ENCODE results near the gene COL8A2. TPM values are rescaled to one million over a fixed set of nuclear protein-coding genes. Genes with fewer than 3 reads are reported as not detected.
A peak's percentile ranks its signal among the peaks of the same experiment; 100 is the strongest.

COL8A2 gene
- total RNA-seq, 4 donors from 2014 or later: 0.83 to 1.3 (median 1.1) TPM

DNA sequence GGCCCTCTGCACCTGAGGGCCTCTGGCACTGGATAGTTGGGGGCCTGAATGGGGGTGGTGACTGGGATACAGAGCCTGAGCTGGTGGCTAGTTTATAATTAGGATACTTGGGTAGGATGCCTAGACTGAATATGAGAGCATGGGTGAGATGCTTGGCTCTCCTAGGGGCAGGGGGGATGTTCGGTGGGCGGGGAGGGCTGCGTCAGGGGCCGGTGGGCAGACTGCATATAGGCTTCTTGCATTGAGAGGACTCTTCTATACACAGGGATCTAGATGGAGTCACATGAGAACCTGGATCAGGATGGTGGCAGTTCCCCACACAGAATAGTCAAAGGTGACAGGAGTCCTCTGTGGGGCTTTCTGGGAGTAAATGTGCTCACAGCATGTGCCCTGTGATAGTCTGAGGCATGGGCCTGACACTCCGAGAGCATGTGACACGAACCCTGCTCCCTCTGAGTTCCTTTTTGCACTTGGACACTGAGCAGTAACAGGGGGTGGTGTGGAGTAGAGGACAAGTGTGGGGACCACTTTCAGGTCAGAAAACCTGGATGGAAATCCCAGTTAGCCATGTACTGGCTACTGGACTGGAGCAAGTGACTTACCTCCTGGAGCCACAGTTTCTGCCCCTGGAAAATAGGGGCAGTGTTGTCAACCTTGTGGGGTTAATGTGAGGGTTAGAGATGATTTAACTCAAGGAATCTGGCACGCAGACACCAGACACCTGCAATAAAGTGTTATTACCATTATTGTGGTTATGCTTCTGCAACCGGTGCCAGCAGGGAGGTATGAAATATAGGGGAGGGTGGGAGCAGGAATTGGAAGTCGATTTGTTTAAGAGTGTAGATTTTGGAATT lies 33.2 kb upstream of the COL8A2 start:
- Histone ChIP-seq H3K4me1 (peaks cover 0 to 59% (median 50%) of the 10 kb centered on the region in 4 donors), H3K36me3 (no peaks in the 10 kb centered on the region), H3K4me3 (peak overlapping the region; percentile 98 to 100 (median 99)), H3K9me3 (no peaks in the 10 kb centered on the region), H3K27ac (peak overlapping the region; percentile 97 to 100 (median 98)), H3K27me3 (no peaks in the 10 kb centered on the region)
- DNase-seq: no peak
- TF ChIP-seq POLR2A (IDR thresholded peaks at IDR 0.05): no peak
- TF ChIP-seq, protein P1, sequence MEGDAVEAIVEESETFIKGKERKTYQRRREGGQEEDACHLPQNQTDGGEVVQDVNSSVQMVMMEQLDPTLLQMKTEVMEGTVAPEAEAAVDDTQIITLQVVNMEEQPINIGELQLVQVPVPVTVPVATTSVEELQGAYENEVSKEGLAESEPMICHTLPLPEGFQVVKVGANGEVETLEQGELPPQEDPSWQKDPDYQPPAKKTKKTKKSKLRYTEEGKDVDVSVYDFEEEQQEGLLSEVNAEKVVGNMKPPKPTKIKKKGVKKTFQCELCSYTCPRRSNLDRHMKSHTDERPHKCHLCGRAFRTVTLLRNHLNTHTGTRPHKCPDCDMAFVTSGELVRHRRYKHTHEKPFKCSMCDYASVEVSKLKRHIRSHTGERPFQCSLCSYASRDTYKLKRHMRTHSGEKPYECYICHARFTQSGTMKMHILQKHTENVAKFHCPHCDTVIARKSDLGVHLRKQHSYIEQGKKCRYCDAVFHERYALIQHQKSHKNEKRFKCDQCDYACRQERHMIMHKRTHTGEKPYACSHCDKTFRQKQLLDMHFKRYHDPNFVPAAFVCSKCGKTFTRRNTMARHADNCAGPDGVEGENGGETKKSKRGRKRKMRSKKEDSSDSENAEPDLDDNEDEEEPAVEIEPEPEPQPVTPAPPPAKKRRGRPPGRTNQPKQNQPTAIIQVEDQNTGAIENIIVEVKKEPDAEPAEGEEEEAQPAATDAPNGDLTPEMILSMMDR (IDR thresholded peaks at IDR 0.05): no peak

DNA sequence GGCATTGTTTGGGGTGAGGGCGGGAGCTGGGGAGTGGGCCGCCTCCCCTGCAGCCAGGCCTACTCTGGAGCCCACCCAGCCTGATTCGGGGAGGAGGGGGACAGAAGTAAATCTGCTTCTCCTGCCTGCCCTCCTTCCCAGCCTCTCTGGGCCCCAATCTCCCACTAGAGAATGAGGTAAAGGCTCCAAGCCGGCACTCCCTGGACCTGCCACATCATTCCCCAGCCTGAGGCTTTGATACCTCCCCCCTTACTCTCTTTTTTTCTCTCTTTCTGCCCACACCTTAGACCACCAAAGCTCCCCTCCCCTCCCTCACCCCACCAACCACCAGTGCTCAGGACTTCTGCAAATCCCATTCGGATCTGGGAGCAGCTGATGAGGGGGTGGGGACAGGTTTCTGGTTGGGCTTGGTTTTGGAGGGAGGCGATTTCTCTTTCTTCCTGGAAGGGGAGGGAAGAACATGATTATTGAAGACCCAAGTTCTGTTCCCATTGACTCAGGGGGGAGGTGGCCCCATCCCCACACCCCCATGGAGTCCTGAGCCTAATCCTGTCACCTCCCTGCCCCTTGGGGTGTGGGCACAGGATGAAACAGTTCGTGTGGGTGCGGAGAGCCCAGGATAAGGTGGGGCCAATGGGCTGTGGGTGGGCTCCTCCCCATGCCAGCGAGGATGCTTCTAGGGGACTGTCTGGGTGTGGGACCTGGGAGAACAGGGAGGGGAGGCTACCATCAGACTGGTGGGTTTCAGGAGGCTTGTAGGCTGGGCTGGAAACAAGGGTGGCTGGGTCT lies 32.3 kb upstream of the COL8A2 start:
- H3K4me3 ChIP-seq: peak overlapping the region; percentile 98 to 100 (median 99)
- H3K36me3 ChIP-seq: no peaks in the 10 kb centered on the region
- DNase-seq: no peak
- H3K27ac ChIP-seq: peak overlapping the region; percentile 97 to 100 (median 98)
- TF ChIP-seq POLR2A (IDR thresholded peaks at IDR 0.05): no peak
- TF ChIP-seq, protein P1 (IDR thresholded peaks at IDR 0.05): no peak
- no peaks in the 10 kb centered on the region for H3K27me3 ChIP-seq
- no peaks in the 10 kb centered on the region for H3K9me3 ChIP-seq
- peaks cover 0 to 53% (median 48%) of the 10 kb centered on the region in 4 donors for H3K4me1 ChIP-seq

DNA sequence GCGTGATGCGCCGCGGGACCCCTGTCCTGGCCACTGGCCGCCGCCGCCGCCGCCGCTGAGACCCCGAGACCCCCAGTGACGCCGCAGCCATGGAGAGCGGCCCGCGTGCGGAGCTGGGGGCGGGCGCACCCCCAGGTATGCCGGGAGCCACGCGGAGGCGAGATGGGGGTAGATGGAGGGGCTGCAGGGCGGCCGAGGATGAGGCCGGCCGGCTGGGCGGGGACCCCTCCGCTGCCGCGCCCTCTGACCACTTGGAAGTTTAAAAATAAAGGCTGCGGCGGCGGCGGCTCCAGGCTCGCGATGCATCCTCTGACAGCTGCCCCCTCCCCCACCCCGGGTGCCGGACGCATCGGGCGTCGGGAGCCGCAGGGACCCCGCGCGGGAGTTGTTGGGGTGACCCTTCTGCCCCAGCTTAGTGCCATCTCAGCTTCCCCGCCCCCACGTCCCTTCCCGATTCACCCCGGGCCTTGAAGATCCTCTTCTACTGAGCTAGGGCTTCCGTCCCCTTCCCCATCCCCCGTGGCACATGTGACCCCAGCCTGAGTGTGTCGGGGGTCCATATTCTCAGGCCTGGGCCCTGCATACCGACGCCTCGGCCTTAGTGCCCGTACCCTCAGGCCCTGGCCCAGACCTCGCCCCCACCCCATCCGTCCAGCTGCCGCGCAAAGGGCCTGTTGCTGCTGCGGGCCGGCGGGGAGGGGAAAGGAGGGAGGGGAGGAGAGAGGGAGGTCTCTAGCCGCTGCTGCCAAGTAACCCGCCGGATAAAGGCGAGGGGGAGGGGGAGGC lies 31.5 kb upstream of the COL8A2 start:
- no peaks in the 10 kb centered on the region for H3K36me3 ChIP-seq
- H3K27me3 ChIP-seq: no peaks in the 10 kb centered on the region
- H3K4me1 ChIP-seq: peaks cover 0 to 53% (median 49%) of the 10 kb centered on the region in 4 donors
- H3K27ac ChIP-seq: peak overlapping the region; percentile 97 to 100 (median 98)
- H3K9me3 ChIP-seq: no peaks in the 10 kb centered on the region
- TF ChIP-seq POLR2A (IDR thresholded peaks at IDR 0.05): no peak
- TF ChIP-seq, protein P1 (IDR thresholded peaks at IDR 0.05): no peak
- peak overlapping the region; percentile 98 to 100 (median 99) for H3K4me3 ChIP-seq
- peak; percentile 67 to 81 (median 69) for DNase-seq

DNA sequence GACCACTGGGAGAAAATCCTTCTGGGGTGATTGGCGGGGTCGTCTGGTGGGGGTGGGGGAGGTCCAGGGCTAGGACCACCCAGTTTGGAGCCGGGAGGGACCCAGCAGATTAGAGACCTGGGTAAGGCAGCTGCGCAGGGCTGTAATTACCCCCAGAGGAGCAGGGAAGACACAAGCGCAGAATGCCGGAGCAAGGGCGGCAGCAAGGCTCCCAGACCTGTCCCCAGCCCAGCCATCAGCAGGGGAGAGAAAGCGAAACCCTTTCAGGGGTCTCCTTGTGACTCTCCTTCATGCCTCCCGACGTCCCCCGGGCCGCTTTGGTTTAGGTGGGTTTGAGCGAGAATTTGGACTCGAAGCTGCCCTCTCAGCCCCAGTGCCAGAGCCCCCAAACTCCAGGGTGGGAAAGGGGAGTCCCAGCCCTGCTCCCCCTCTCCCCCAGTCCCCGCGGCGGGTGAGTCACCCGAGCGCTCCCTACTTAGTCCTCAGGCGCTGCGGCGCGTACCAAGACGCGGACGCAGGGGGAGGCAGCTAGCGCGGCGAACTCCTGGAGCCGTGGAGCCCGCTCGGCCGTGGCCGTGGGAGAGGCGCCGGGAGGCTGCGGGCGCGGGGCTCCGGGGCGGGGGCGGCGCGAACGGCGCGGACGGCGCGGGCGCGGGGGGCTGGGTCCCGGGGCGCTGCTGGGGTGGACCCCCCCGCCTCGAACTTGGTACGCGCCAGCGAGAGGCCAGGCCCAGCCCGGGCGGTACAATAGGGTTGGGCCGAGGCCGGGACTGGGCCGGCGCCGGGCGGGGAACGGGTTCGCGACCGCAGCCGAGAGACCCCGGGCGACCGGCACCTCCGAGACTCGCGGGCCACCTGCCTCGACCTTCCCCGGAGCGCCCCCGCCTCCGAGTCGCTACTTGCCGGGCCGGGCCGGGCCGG lies 30.6 kb upstream of the COL8A2 start, which contains the start of gene MAP7D1:
Gene MAP7D1 (plus strand): TSS at position 753 of the 921 bp plus-strand sequence. CDS start 258 bp downstream, outside the sequence.
- TF ChIP-seq POLR2A (IDR thresholded peaks at IDR 0.05): peak; percentile 69 to 79
- TF ChIP-seq, protein P1 (IDR thresholded peaks at IDR 0.05): no peak
- peaks cover 0 to 54% (median 51%) of the 10 kb centered on the region in 4 donors for H3K4me1 ChIP-seq
- no peaks in the 10 kb centered on the region for H3K9me3 ChIP-seq

More for the DNA sequence above, 30.6 kb upstream of the COL8A2 start, which contains the start of gene MAP7D1:
- Histone ChIP-seq H3K4me3 (peak within 1 kb of the TSS; percentile 98 to 100 (median 99)), H3K36me3 (no peaks in the 10 kb centered on the region), H3K27me3 (no peaks in the 10 kb centered on the region), H3K27ac (peak within 1 kb of the TSS; percentile 97 to 100 (median 98))
- DNase-seq: peak; percentile 80 to 93 (median 93)
